Adipose tissue (tissue), 3 donors: ENCODE data around the gene PPL. TPM values are rescaled to one million over a fixed set of nuclear protein-coding genes. Genes with fewer than 3 reads are reported as not detected.

Experiments
- H3K27ac ChIP-seq: one replicate; pipeline ENCODE4 v1.5.1; 2013; ENCODE audit warnings: low read depth, low read length
- WGBS, 3 donors: extraction: QIAGEN DNeasy Blood & Tissue Kit; methylation state at CpG; one replicate each; pipeline ENCODE4 v1.1.7; 2013; 5-methylcytosine and 5-hydroxymethylcytosine counted together
- polyA plus RNA-seq, 3 donors: library from polyadenylated mRNA; stranded (reverse); fragments of 200-250 nt; gene quantifications; one replicate each; pipeline ENCODE4 v1.2.3, GENCODE V29; 2013
- donor health status: healthy with polysubstance abuse.
- donor health status: Bipolar disorder and iron deficiency.
- donor health status: healthy.

PPL gene
- polyA plus RNA-seq, 3 donors: 8.1 to 44.6 (median 9.9) TPM

DNA sequence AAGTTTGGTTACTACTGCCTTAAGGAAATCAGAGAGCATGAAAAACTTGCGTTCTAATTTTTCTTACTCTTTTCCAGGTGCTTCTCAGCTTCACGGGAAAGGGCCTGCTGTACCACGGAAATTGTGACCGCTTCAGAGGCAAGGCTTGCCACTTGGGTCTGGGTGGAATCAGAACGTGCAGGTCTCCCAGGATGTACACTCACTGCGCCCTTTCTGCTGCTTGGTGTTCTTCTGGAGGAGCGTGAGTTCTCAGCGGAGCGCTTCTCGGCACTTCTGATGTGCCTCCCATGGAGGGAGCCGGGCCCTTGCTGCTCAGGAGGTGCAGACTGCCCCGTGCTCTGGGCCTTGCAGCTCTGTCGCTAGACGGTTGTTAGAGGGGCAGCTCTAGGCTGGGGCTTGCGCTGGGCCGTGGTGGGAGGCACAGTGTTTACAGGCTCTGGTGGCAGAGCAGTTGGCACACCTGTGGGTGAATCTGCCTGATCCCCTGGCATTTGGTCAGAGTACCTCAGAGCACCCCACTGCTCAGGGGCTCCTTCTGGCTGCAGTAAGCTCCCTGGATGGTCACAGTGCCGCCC lies 56.9 kb downstream of the PPL start:
- H3K27ac ChIP-seq: no peak overlapping the region
- WGBS, 3 donors: 93 to 95% (median 95%) methylated on average over 17 of the region's 17 CpGs

- 70 to 84% (median 78%) methylated on average over 4 of the region's 4 CpGs for WGBS, 3 donors
- no peak overlapping the region for H3K27ac ChIP-seq
These were observed 57.9 kb downstream of the PPL start for GRCh38 chr16:4879049-4879448.

- 86 to 93% (median 86%) methylated on average over 14 of the region's 14 CpGs for WGBS, 3 donors
- no peak overlapping the region for H3K27ac ChIP-seq
These were observed 59.6 kb downstream of the PPL start for GRCh38 chr16:4877380-4877685.

GRCh38 chr16:4876646-4877379 lies 60.1 kb downstream of the PPL start:
- WGBS, 3 donors: 79 to 82% (median 80%) methylated on average over 11 of the region's 11 CpGs
- no peak overlapping the region for H3K27ac ChIP-seq

- H3K27ac ChIP-seq: no peak overlapping the region
- WGBS, 3 donors: 71 to 91% (median 88%) methylated on average over 8 of the region's 8 CpGs
These were observed 62.3 kb downstream of the PPL start for GRCh38 chr16:4874666-4875065.

- H3K27ac ChIP-seq: no peak overlapping the region
- 81 to 85% (median 82%) methylated on average over 3 of the region's 3 CpGs for WGBS, 3 donors
These were observed 63.9 kb downstream of the PPL start for GRCh38 chr16:4873091-4873490.

DNA sequence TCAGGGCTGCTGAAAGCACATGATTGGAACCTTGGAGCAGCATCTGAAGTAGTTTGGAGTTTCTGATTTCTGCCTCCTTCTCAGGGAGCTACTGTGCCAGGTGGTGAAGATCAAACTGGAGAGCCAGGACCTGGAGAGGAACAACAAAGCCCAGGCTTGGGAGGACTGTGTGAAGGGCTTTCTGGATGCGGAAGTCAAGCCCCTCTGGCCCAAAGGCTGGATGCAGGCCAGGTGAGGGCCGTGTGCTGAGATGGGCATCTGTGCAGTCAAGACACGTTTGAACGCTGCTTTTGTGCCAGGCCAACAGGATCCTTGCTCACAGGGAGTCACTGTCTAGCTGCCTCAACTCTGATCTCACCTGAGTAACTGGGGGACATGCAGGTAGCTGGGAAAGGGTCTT lies 65.9 kb downstream of the PPL start:
- no peak overlapping the region for H3K27ac ChIP-seq
- 80 to 94% (median 87%) methylated on average over 4 of the region's 4 CpGs for WGBS, 3 donors

- H3K27ac ChIP-seq: no peak overlapping the region
- WGBS, 3 donors: 84 to 95% (median 94%) methylated on average over 21 of the region's 21 CpGs
These were observed 66.7 kb downstream of the PPL start for GRCh38 chr16:4870138-4870671.

GRCh38 chr16:4869147-4869805 lies 67.7 kb downstream of the PPL start:
- 45 to 74% (median 74%) methylated on average over 13 of the region's 13 CpGs for WGBS, 3 donors
- H3K27ac ChIP-seq: no peak overlapping the region

DNA sequence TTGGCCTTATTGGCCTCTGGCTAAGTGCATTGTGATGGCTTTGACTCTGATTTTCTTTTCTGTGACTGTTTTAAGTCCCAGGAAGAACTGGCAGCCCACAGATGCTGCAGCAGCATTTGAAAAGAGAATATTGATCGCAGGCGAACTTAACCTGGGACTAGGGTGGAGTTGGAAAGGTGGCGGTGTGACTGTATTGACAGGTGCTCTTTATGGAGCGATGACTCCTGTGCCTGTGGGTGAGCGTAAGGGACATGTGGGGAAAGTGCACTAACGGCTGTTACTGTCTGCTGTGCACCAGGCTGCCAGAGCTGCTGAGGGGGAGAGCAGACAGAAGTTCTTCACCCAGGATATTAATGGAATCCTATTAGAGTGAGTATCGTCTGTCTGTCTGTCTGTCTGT lies 68.4 kb downstream of the PPL start:
- WGBS, 3 donors: 64 to 97% (median 93%) methylated on average over 7 of the region's 7 CpGs
- no peak overlapping the region for H3K27ac ChIP-seq

GRCh38 chr16:4868026-4868425 lies 68.9 kb downstream of the PPL start:
- WGBS, 3 donors: 48 to 96% (median 95%) methylated on average over 5 of the region's 5 CpGs
- no peak overlapping the region for H3K27ac ChIP-seq

GRCh38 chr16:4866586-4866985 lies 70.4 kb downstream of the PPL start:
- WGBS, 3 donors: 92 to 98% (median 97%) methylated on average over 12 of the region's 12 CpGs
- no peak overlapping the region for H3K27ac ChIP-seq

GRCh38 chr16:4865231-4865860 lies 71.6 kb downstream of the PPL start:
- H3K27ac ChIP-seq: no peak overlapping the region
- WGBS, 3 donors: 92 to 96% (median 95%) methylated on average over 13 of the region's 13 CpGs

DNA sequence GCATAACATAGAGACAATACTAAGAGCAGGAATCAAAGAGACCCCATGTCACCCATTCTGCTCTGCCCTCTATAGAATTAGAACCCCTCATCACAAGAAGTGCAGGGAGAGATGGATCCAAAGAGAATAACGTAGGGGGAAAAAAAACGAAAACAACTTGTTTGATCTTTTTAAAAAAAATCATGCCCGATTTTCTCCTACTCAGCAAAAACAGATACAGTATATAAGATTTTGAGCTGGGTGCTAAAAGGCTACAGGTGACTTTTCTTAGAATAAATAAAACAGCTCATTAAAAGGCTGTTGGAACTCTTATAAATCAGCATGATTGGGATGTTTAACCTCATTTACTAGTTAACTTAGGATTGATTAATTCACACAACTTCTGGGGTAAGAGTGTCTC lies 72.2 kb downstream of the PPL start:
- no peak overlapping the region for H3K27ac ChIP-seq
- WGBS, 3 donors: 79 to 90% (median 83%) methylated on average over 3 of the region's 3 CpGs

DNA sequence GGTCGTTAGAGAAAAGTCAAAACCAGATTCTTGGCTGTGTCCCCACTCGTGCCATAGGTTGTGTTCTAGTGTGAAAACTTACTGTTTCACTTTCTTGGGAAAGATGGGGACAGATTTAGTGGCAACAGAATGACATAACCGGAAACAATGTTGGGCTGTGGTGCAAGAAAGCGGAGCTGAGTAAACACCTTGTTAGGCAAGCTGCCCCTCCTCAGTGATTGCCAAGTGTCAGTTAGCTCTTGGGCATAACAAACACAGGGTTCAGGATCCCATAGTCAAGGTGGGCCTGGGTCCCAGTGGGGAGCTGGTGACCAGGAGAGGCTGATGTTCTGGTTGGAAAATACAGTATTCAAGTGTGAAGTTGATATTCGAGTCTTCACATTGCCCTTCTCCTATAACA lies 74.3 kb downstream of the PPL start:
- WGBS, 3 donors: 49 to 61% (median 56%) methylated on average over 5 of the region's 5 CpGs
- H3K27ac ChIP-seq: no peak overlapping the region

GRCh38 chr16:4860727-4861342 lies 76.1 kb downstream of the PPL start:
- no peak overlapping the region for H3K27ac ChIP-seq
- WGBS, 3 donors: 90 to 96% (median 91%) methylated on average over 14 of the region's 14 CpGs

GRCh38 chr16:4859900-4860255 lies 77.1 kb downstream of the PPL start:
- H3K27ac ChIP-seq: no peak overlapping the region
- WGBS, 3 donors: 85 to 86% (median 85%) methylated on average over 10 of the region's 10 CpGs

GRCh38 chr16:4859190-4859899 lies 77.6 kb downstream of the PPL start:
- WGBS, 3 donors: 82 to 89% (median 85%) methylated on average over 17 of the region's 17 CpGs
- no peak overlapping the region for H3K27ac ChIP-seq
